Lung (tissue), 12 donors: Measurements from ENCODE around the gene BICC1. TPM values are rescaled to one million over a fixed set of nuclear protein-coding genes. Genes with fewer than 3 reads are reported as not detected.

ENCODE experiments used
- ATAC-seq: fragments of 200-7000 bp; cut with Tn5 transposase; one replicate; pipeline ENCODE4 v1.9.1; 2020; ENCODE audit warnings: moderate number of reproducible peaks; ENCODE audit not compliant: insufficient read depth, low FRiP score
- DNase-seq, 3 donors: peaks; one replicate each; pipeline ENCODE4 v3.0.0-alpha.2; 2013 to 2017
- H3K27ac ChIP-seq, 2 donors: one replicate each; pipeline ENCODE4 v1.5.1; 2013; ENCODE audit warnings: mild to moderate bottlenecking in 2 of 2, moderate library complexity in 2 of 2, control low read depth in 1 of 2, inconsistent platforms in 1 of 2, low read depth in 1 of 2, low read length in 1 of 2
- H3K27me3 ChIP-seq, 3 donors: one replicate each; pipeline ENCODE4 v1.5.1; 2013; ENCODE audit warnings: low read length in 2 of 3; ENCODE audit not compliant: control insufficient read depth in 3 of 3, insufficient read depth in 3 of 3
- H3K36me3 ChIP-seq, 4 donors: one replicate each; pipeline ENCODE4 v1.5.1; 2013; ENCODE audit warnings: low read length in 4 of 4, mild to moderate bottlenecking in 1 of 4, moderate library complexity in 1 of 4; ENCODE audit not compliant: control insufficient read depth in 4 of 4, insufficient read depth in 4 of 4
- H3K4me1 ChIP-seq, 5 donors: one replicate each; pipeline ENCODE4 v1.5.1; 2013; ENCODE audit warnings: low read length in 5 of 5, mild to moderate bottlenecking in 2 of 5, moderate library complexity in 1 of 5; ENCODE audit not compliant: control insufficient read depth in 5 of 5, insufficient read depth in 5 of 5
- H3K4me3 ChIP-seq: one replicate; pipeline ENCODE4 v1.5.1; 2013; ENCODE audit warnings: mild to moderate bottlenecking, control low read depth, moderate library complexity
- H3K9ac ChIP-seq, 2 donors: one replicate each; pipeline ENCODE4 v1.5.1; 2013; ENCODE audit warnings: low read length in 2 of 2, control low read depth in 1 of 2; ENCODE audit not compliant: insufficient read depth in 1 of 2
- H3K9me3 ChIP-seq, 4 donors: one replicate each; pipeline ENCODE4 v1.5.1; 2013; ENCODE audit warnings: low read length in 3 of 4, mild to moderate bottlenecking in 1 of 4, moderate library complexity in 1 of 4; ENCODE audit not compliant: control insufficient read depth in 4 of 4, insufficient read depth in 3 of 4
- WGBS, 2 donors: extraction: QIAGEN DNeasy Blood & Tissue Kit; methylation state at CpG; one replicate each; pipeline ENCODE4 v1.1.7; 2013; 5-methylcytosine and 5-hydroxymethylcytosine counted together
- polyA plus RNA-seq, 2 donors: library from polyadenylated mRNA; stranded (reverse); fragments of 200-250 nt; gene quantifications; one replicate each; pipeline ENCODE4 v1.2.1, GENCODE V29; 2013
- total RNA-seq, 2 donors: library from RNA; depleted of rRNA in 1 of 2; stranded (reverse); fragments of >200 nt in 1 of 2; gene quantifications; one replicate each; pipeline ENCODE4 v1.2.1, GENCODE V29; 2014 to 2021
- TF ChIP-seq, protein P1 (sequence below): IDR thresholded peaks from 2 replicates; pipeline ENCODE4 v1.5.1; 2012; ENCODE audit warnings: mild to moderate bottlenecking; ENCODE audit errors: control extremely low read depth, extremely low read depth
- donor health status: control.
- donor health status: control.
- donor health status: Bipolar disorder and iron deficiency.
- donor health status: healthy.
- donor health status: DM: yes; HTN: yes; CAD: no.

The BICC1 gene
- total and polyA plus RNA-seq, 4 donors: 2.3 to 43.1 (median 5.9) TPM

DNA sequence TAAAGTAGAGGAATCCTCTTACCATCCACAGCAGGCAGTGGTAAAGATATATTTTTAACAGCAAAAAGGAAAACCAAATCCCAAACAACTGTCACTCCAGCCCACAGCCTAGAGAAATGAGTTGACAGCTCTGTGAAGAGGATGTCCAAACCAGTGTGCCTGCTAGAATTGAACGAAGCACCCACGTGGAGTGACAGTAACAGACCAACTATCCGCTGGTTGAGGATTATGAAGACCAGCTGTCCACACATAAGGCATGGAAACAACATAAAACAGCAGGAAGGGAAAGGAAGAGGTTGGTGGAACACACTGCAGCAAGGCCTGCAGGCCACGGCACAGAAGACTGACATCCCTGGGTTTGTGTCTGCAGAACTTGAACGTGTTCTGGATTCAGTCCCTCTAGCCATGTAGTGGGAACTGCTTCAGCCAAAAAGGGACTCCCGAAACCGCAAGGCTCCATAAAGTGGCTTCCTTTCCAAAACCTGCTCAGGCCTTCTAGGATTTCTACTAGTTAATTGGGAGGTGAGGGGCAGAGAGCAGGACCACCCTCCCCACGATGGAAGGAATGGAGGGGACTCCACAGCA is 324.4 kb downstream of the BICC1 start:
- ATAC-seq (no peak), DNase-seq (peak in 1 of 3 donors; percentile 14)
- peaks cover 0 to 31% (median 6%) of the 10 kb centered on the region in 5 donors for H3K4me1 ChIP-seq
- TF ChIP-seq, protein P1, sequence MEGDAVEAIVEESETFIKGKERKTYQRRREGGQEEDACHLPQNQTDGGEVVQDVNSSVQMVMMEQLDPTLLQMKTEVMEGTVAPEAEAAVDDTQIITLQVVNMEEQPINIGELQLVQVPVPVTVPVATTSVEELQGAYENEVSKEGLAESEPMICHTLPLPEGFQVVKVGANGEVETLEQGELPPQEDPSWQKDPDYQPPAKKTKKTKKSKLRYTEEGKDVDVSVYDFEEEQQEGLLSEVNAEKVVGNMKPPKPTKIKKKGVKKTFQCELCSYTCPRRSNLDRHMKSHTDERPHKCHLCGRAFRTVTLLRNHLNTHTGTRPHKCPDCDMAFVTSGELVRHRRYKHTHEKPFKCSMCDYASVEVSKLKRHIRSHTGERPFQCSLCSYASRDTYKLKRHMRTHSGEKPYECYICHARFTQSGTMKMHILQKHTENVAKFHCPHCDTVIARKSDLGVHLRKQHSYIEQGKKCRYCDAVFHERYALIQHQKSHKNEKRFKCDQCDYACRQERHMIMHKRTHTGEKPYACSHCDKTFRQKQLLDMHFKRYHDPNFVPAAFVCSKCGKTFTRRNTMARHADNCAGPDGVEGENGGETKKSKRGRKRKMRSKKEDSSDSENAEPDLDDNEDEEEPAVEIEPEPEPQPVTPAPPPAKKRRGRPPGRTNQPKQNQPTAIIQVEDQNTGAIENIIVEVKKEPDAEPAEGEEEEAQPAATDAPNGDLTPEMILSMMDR: no peak
- H3K36me3 ChIP-seq: no peaks in the 10 kb centered on the region
- no peaks in the 10 kb centered on the region for H3K27me3 ChIP-seq
- 77 to 79% methylated on average over 8 of the region's 8 CpGs for WGBS, 2 donors
- H3K4me3 ChIP-seq: no peak overlapping the region
- no peak overlapping the region for H3K27ac ChIP-seq
- no peaks in the 10 kb centered on the region for H3K9me3 ChIP-seq
- no peak overlapping the region for H3K9ac ChIP-seq

DNA sequence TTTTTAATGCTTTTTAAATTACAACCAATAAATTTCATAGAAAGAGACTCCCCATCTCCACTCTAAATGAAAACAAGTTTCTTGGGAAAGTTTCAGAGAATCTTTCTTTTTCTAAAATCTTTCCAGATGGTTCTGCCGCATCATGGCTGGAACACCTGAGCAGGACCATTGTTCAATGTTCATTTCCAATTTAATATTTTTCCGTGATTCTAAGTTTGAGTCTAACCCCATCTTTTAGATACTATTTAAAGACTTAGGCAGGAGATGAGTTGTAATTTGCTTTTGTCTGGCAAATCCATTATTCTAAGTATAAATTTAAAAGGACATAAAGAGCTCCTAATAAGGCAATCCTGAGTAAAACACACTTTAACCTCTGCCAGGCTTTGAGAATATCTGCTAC is 325.2 kb downstream of the BICC1 start:
- TF ChIP-seq, protein P1: no peak
- DNase-seq (no peak), ATAC-seq (no peak)
- H3K4me1 ChIP-seq: peaks cover 0 to 31% (median 6%) of the 10 kb centered on the region in 5 donors
- H3K4me3 ChIP-seq: no peak overlapping the region
- H3K9ac ChIP-seq: no peak overlapping the region
- no peaks in the 10 kb centered on the region for H3K27me3 ChIP-seq
- no peaks in the 10 kb centered on the region for H3K9me3 ChIP-seq
- no peaks in the 10 kb centered on the region for H3K36me3 ChIP-seq
- no peak overlapping the region for H3K27ac ChIP-seq
- 71 to 97% methylated on average over 2 of the region's 2 CpGs for WGBS, 2 donors

DNA sequence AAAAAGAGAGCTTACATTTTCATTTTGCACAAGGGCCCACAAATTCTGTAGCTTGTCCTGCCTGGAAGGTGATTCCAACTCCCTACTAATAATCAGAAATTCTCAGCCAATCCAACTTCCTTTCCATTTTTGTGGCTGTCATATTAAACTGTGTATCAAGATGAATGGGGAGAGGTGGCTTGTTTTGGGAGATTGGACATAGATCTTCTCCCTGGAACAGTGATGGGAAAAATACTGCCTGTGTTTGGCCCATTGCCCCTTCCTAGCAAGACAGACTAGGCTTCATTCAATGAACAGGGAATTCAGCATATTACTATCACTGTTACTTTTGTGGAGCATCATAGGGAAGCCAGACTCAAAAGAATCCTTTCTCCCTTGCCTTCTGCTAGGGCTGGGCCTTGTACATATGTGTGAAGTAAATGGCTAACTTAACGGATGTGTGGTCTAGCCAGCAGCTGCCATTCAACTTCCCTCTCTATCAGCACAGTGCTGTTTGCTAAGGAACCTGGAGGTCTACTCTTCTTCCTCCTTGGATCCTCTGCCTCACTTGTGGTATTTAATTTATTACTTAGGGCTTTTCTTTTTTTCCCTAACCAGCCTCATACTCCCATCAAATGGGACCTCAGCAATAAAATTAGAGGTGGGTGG is 326.0 kb downstream of the BICC1 start:
- no peaks in the 10 kb centered on the region for H3K27me3 ChIP-seq
- H3K9me3 ChIP-seq: no peaks in the 10 kb centered on the region
- no peak for ATAC-seq
- no peak overlapping the region for H3K4me3 ChIP-seq
- DNase-seq: no peak
- WGBS, 2 donors: 60 to 73% methylated on average over 1 of the region's 1 CpG
- no peak overlapping the region for H3K9ac ChIP-seq
- no peaks in the 10 kb centered on the region for H3K36me3 ChIP-seq
- TF ChIP-seq, protein P1: no peak
- no peak overlapping the region for H3K27ac ChIP-seq
- H3K4me1 ChIP-seq: peaks cover 0 to 26% (median 6%) of the 10 kb centered on the region in 5 donors
